Activated CD8-positive, alpha-beta memory T cell treated with anti-CD3 and anti-CD28 coated beads, Interleukin-2, amount 50 U/mL, for 1 hour (primary cell): ENCODE measurements around the gene COX19.

Source experiments
- DNase-seq: peaks from one replicate; pipeline ENCODE4 v3.0.0-alpha.2; 2020; ENCODE audit errors: extremely low read depth

Gene COX19

GRCh38 chr7:978049-978346, 2.6 kb upstream of the COX19 start:
- no peak for DNase-seq

DNA sequence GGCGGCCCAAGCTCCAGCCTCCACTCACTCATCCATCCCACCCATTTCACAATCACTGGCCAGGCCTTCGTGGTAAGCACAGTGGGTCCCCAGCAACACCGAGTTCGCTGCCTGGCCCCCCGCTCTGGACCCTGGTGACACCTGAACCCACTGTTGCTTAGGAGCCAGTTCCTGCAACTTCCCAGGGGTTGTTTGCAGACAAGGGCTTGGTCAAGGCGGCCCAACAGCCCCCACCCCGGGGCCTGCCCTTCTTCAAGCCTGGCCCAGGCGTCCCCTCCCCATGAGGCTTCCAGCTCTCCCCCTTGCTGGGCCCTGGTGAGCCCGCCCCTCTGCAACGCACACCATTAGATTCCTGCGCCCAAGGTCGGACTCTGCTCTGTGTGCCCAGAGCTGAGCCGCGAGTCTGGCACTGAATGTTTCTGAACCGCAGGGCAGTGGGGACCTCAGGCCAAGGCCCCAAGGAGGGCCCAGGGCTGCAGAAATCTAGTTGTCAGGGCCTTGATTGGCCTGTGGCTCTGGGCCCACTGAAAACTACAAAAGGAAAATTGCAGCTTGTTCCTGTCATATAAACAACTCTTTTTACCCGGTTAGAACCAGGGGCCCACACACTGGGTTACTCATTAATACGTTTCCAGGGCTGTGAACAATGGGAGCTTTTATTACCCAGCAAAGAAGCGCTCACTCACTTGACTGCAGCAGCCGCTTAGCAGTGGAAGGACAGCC, 2.1 kb upstream of the COX19 start:
- DNase-seq: no peak

- no peak for DNase-seq
These were observed 1.6 kb upstream of the COX19 start for GRCh38 chr7:976901-977325.

- DNase-seq: no peak
These were observed 539 bp upstream of the COX19 start for GRCh38 chr7:975702-976473.

DNA sequence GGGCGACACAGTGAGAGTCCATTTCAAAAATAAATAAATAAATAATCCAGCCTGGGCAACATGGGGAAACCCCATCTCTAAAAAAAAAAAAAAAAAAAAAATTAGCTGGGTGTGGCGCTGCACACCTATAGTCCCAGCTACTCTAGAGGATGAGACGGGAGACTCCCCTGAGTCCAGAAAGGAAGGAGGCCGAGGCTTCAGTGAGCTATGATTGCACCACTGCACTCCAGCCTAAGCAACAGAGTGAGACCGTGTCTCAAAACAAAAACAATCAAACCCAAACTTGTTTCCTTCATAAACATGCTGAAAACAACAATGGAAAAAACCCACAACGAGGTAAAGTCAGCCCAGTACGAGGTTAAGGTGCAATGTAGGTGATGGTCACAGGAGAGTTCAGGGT, 1.2 kb downstream of the COX19 start:
- DNase-seq: no peak

DNA sequence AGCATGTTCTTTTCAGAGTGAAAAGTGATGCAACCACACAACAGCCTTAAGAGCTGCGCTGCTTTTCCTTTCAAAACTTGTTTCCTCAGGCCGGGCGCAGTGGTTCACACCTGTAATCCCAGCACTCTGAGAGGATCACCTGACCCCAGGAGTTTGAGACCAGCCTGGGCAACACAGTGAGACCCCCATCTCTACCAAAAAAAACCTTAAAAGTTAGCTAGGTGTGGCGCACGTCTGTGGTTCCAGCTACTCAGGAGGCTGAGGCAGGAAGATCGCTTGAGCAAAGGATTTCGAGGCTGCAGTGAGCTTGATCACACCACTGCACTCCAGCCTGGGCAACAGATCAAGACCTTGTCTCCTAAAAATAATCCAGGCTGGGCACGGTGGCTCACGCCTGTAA, 2.0 kb downstream of the COX19 start:
- DNase-seq: no peak

DNA sequence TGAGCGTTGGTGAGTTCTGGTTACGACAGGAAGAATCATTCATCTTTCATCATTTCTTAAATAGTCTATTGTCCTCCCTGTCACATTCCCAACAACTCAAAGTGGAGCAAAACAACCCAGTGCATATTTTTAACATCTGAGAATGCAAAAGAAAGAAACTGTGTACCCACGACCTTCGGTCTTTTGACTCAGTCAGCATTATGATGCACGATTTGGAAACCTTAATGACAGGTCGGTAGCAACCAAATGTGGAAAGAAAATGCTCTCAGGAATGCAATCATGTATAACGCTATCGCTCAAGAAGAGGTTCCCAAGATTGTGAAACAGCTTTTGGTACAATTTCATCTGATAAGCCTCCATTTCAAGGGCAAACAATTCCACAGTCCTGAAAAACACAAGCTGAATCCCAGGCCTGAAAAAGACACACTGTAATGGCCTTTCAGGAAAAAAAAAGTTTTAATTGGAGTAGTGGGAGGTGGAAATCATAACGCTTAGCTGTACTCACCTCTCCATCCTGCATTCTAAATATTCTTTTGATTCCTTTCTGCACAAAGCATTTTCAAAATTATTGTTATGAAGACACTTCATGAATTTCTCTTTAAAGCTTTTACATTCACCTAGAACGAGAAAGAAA, 2.6 kb downstream of the COX19 start:
- no peak for DNase-seq

GRCh38 chr7:972110-972509, 3.2 kb downstream of the COX19 start:
- DNase-seq: no peak

DNA sequence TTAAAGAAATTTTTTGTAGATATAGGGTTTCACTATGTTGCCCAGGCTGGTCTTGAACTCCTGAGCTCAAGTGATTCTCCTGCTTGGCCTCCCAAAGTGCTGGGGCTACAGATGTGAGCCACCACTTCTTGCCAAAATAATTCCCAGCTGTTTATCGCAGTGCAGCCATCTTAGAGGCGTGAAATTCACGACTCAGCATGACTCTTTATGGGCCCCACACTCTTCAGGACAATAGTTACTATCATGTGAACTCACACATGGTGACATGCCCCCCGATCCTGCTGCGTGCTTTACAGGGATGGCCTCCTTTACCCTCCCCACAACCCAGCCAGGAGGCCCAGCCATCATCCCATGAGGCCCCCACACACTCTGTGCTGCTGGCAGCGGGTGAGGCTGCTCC, 4.6 kb downstream of the COX19 start:
- DNase-seq: no peak

DNA sequence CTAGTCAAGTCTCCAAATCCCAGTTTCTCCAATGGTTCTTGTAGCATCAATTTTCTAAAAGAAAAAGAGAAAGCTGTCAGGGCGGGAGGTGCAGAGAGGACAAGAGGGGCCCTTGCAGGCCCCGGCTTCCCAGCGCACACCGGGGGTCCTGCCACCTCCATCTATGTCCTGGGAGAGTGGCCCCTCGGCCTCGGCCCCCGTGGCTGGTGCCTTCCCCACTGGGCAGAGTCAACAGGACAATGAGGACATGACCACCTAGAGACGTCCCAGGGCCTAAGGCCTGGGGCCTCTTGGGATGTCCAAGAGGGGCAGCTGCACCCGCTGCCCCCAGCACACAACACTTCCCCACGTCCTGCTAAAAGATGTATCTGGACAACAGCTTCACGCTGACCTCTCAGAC, 5.9 kb downstream of the COX19 start:
- no peak for DNase-seq

DNA sequence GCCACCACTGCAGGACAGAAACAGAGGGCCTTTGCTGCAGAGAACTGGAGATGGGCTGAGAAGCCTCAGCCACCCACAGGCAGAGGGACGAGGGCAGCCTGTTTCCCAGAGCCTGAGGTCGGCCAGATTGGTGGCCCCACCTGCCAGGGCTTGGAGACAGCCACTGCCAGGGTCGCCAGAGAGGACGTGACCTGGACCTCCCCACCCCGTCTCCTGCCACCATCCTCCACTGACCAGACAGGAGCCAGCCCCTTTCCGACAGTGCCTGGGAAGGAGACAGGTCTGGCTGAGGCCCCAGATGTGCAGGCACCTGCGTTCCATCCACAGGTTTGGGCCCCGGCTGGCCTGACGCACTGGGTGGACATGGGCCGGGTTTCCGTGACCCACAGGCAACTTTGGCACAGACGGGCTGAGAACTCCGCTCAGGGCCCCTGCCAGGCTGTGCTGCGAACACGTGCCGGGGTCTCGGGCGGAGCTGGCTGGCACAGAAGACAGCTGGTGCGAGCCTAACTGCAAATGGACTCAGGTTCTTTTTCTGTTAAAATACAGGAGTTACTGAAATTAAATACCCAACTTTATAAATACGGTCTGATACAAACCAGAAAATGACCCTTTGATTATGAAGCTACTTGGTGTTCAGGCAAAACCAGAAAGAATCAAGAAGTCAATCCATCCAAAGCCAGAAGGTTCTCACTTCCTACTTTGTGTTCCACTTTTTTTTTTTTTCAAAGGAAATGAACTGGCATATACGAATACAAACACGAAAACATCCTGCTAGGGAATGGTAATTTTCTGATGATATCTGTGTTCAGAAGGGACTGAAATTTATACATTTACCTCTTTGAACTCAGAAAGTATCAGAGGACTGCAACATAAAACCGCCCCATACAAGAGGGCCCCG, 6.9 kb downstream of the COX19 start:
- DNase-seq: no peak

GRCh38 chr7:967361-968082, 7.8 kb downstream of the COX19 start:
- no peak for DNase-seq

DNA sequence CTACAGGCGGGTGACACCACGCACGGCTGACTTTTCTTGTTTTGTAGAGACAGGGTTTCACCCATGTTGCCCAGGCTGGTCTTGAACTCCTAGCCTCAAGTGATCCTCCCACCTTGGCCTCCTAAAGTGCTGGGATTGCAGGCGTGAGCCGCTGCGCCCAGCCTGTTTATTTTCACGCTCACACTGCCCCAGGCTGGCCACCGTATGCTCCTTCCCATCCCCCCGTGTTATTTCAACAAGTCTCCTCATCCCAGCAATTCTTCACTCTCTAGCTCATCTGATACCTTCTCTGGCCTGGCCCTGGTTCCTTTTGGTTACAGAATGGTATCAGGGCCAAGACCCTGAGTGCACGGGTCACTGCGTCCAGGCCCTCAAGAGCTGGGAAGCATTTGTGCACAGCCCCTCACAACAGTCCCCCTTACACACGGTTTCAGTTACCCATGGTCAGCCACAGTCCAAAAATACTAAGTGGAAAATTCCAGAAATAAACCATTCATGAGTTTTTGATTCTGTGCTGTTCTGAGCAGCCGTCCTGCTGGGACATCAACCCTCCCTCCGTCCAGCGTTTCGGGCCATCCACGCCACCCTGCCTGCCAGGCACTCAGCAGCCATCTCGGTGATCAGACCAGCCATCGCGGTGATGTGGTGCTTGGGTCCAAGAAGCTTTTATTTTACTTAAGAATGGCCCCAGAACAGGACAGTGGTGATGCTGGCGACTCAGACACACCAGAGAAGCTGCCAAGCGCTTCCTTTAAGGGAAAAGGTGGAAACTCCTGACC, 8.9 kb downstream of the COX19 start:
- no peak for DNase-seq

GRCh38 chr7:964401-965231, 10.7 kb downstream of the COX19 start:
- DNase-seq: no peak

GRCh38 chr7:963236-964078, 11.9 kb downstream of the COX19 start:
- DNase-seq: no peak

- no peak for DNase-seq
These were observed 12.8 kb downstream of the COX19 start for GRCh38 chr7:962401-963081.

GRCh38 chr7:961546-962400, 13.6 kb downstream of the COX19 start:
- no peak for DNase-seq
